HL-60 (cell line): ENCODE data around the gene C1orf21.

Experiments
- GABPA ChIP-seq: IDR thresholded peaks from 2 replicates; pipeline ENCODE4 v1.6.1; 2012; ENCODE audit warnings: low read depth
- POLR2AphosphoS5 ChIP-seq: IDR thresholded peaks from 2 replicates; pipeline ENCODE4 v1.6.1; 2012; ENCODE audit warnings: low read depth
- TF ChIP-seq, protein P1 (sequence below): IDR thresholded peaks from one replicate; pipeline ENCODE4 v1.5.1; 2011; ENCODE audit warnings: low read length, control low read depth, inconsistent platforms; ENCODE audit not compliant: insufficient read depth
- TF ChIP-seq, protein P2 (sequence below): IDR thresholded peaks from 2 replicates; pipeline ENCODE4 v1.6.1; 2012; ENCODE audit warnings: low read depth; ENCODE audit not compliant: insufficient replicate concordance

DNA sequence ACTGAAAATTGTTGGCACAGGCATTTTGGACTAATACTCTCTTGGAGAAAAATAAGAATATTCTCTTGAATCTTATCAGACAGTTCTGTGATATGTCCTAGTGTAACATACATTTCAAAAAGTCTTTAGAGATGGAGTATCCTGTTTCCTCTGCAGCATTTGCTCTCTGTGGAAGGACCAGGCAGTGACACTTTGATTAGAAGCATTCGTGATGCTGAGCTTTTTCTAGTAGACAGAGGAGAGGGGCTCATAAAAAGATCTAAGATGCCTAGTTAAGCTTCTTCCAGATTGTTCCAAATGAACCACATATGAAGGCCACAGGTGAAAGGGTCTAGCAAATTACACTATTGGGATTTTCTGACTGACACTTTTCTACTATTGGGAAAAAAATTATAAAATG, 120.3 kb downstream of the C1orf21 start:
- TF ChIP-seq POLR2AphosphoS5 (no peak), GABPA (no peak)
- TF ChIP-seq, protein P1, sequence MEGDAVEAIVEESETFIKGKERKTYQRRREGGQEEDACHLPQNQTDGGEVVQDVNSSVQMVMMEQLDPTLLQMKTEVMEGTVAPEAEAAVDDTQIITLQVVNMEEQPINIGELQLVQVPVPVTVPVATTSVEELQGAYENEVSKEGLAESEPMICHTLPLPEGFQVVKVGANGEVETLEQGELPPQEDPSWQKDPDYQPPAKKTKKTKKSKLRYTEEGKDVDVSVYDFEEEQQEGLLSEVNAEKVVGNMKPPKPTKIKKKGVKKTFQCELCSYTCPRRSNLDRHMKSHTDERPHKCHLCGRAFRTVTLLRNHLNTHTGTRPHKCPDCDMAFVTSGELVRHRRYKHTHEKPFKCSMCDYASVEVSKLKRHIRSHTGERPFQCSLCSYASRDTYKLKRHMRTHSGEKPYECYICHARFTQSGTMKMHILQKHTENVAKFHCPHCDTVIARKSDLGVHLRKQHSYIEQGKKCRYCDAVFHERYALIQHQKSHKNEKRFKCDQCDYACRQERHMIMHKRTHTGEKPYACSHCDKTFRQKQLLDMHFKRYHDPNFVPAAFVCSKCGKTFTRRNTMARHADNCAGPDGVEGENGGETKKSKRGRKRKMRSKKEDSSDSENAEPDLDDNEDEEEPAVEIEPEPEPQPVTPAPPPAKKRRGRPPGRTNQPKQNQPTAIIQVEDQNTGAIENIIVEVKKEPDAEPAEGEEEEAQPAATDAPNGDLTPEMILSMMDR = no peak
- TF ChIP-seq, protein P2, sequence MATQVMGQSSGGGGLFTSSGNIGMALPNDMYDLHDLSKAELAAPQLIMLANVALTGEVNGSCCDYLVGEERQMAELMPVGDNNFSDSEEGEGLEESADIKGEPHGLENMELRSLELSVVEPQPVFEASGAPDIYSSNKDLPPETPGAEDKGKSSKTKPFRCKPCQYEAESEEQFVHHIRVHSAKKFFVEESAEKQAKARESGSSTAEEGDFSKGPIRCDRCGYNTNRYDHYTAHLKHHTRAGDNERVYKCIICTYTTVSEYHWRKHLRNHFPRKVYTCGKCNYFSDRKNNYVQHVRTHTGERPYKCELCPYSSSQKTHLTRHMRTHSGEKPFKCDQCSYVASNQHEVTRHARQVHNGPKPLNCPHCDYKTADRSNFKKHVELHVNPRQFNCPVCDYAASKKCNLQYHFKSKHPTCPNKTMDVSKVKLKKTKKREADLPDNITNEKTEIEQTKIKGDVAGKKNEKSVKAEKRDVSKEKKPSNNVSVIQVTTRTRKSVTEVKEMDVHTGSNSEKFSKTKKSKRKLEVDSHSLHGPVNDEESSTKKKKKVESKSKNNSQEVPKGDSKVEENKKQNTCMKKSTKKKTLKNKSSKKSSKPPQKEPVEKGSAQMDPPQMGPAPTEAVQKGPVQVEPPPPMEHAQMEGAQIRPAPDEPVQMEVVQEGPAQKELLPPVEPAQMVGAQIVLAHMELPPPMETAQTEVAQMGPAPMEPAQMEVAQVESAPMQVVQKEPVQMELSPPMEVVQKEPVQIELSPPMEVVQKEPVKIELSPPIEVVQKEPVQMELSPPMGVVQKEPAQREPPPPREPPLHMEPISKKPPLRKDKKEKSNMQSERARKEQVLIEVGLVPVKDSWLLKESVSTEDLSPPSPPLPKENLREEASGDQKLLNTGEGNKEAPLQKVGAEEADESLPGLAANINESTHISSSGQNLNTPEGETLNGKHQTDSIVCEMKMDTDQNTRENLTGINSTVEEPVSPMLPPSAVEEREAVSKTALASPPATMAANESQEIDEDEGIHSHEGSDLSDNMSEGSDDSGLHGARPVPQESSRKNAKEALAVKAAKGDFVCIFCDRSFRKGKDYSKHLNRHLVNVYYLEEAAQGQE = no peak
